Glomerular visceral epithelial cell (primary cell): ENCODE results near the gene ZNHIT1.
"Not testable (repeated sequence)": the region's sequence is repeated elsewhere in the genome, so short reads cannot be mapped to it uniquely, and the experiment has no call there.

ENCODE experiments used
- DNase-seq: peaks from one replicate; pipeline ENCODE4 v3.0.0-alpha.2; 2016; ENCODE audit errors: extremely low spot score

ZNHIT1 gene

GRCh38 chr7:101241015-101241363 lies 23.0 kb downstream of the ZNHIT1 start:
- DNase-seq = no peak

- no peak for DNase-seq
Observed at GRCh38 chr7:101241443-101242349, 23.7 kb downstream of the ZNHIT1 start.

- DNase-seq = peak; percentile 15
Observed at GRCh38 chr7:101243646-101244374, 25.8 kb downstream of the ZNHIT1 start.

GRCh38 chr7:101244375-101245146 lies 26.6 kb downstream of the ZNHIT1 start, which contains the start of gene FIS1:
TSS of gene FIS1 (minus strand) at chr7:101245081. CDS start at chr7:101245004, 77 bp downstream.
- peak; percentile 88 for DNase-seq

- no peak for DNase-seq
Observed at GRCh38 chr7:101245147-101245668, 27.2 kb downstream of the ZNHIT1 start.

GRCh38 chr7:101248276-101248675 lies 30.3 kb downstream of the ZNHIT1 start:
- no peak for DNase-seq

GRCh38 chr7:101250324-101250723 lies 32.4 kb downstream of the ZNHIT1 start:
- DNase-seq = no peak

GRCh38 chr7:101251871-101252659 lies 34.1 kb downstream of the ZNHIT1 start:
- DNase-seq = peak; percentile 98

- DNase-seq = not testable (repeated sequence)
Observed at GRCh38 chr7:101253199-101253598, 35.2 kb downstream of the ZNHIT1 start.

GRCh38 chr7:101255796-101256195 lies 37.8 kb downstream of the ZNHIT1 start:
- no peak for DNase-seq

GRCh38 chr7:101258243-101258731 lies 40.3 kb downstream of the ZNHIT1 start:
- DNase-seq = no peak

GRCh38 chr7:101264102-101264706 lies 46.2 kb downstream of the ZNHIT1 start:
- peak; percentile 4 for DNase-seq

GRCh38 chr7:101265622-101266516 lies 47.9 kb downstream of the ZNHIT1 start:
- DNase-seq = no peak

- no peak for DNase-seq
Observed at GRCh38 chr7:101269664-101270063, 51.7 kb downstream of the ZNHIT1 start.

GRCh38 chr7:101271021-101271420 lies 53.1 kb downstream of the ZNHIT1 start:
- DNase-seq = no peak

GRCh38 chr7:101273206-101273605 lies 55.2 kb downstream of the ZNHIT1 start:
- no peak for DNase-seq
